Endothelial cell of umbilical vein (primary cell): Measurements from ENCODE around the gene PLEKHG3.

Experiments used
- POLR2AphosphoS5 ChIP-seq: IDR thresholded peaks from 2 replicates; pipeline ENCODE4 v1.6.1; 2012; ENCODE audit warnings: low read depth, mild to moderate bottlenecking, control low read depth, low read length, moderate library complexity; ENCODE audit not compliant: insufficient read depth
- TF ChIP-seq, protein P1 (sequence below), 2 donors: IDR thresholded peaks; 1 replicate in 1 of 2; 2 replicates in 1 of 2; pipeline ENCODE4 v1.5.1; 2011; ENCODE audit warnings: low read length in 2 of 2, mild to moderate bottlenecking in 2 of 2, moderate library complexity in 2 of 2, control low read depth in 1 of 2, inconsistent platforms in 1 of 2, low read depth in 1 of 2; ENCODE audit not compliant: insufficient read depth in 1 of 2; ENCODE audit errors: extremely low read depth in 1 of 2

DNA sequence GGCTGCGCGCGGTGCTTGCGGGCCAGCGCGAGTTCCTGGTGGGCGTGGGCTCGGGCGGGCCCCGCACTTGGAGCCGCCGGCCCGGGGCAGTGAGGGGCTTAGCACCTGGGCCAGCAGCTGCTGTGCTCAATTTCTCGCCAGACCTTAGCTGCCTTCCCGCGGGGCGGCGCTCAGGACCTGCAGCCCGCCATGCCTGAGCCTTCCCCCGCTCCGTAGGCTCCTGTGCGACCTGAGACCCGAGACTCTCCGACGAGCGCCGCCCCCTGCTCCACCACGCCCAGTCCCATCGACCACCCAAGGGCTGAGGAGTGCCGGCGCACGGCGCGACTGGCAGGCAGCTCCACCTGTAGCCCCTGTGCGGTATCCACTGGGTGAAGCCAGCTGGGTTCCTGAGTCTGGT is 46.0 kb upstream of the PLEKHG3 start:
- TF ChIP-seq, protein P1, sequence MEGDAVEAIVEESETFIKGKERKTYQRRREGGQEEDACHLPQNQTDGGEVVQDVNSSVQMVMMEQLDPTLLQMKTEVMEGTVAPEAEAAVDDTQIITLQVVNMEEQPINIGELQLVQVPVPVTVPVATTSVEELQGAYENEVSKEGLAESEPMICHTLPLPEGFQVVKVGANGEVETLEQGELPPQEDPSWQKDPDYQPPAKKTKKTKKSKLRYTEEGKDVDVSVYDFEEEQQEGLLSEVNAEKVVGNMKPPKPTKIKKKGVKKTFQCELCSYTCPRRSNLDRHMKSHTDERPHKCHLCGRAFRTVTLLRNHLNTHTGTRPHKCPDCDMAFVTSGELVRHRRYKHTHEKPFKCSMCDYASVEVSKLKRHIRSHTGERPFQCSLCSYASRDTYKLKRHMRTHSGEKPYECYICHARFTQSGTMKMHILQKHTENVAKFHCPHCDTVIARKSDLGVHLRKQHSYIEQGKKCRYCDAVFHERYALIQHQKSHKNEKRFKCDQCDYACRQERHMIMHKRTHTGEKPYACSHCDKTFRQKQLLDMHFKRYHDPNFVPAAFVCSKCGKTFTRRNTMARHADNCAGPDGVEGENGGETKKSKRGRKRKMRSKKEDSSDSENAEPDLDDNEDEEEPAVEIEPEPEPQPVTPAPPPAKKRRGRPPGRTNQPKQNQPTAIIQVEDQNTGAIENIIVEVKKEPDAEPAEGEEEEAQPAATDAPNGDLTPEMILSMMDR (IDR thresholded peaks at IDR 0.05; ENCODE audit: extremely low read depth in 1 of 2, insufficient read depth in 1 of 2, low read depth in 1 of 2, low read length in 2 of 2), result no peak
- TF ChIP-seq POLR2AphosphoS5, result no peak
